Upper lobe of right lung (tissue), 1 donor: Measurements from ENCODE around the gene RAB8B. TPM values are rescaled to one million over a fixed set of nuclear protein-coding genes. Genes with fewer than 3 reads are reported as not detected.

Experiments
- ATAC-seq: fragments of 200-7000 bp; cut with Tn5 transposase; one replicate; pipeline ENCODE4 v1.9.1; 2020; ENCODE audit warnings: mild to moderate bottlenecking, moderate library complexity
- DNase-seq: peaks from one replicate; pipeline ENCODE4 v3.0.0-alpha.2; 2020
- H3K27ac ChIP-seq: fragments of 200-600 bp; one replicate; pipeline ENCODE4 v1.8.0; 2022
- H3K27me3 ChIP-seq: fragments of 200-600 bp; one replicate; pipeline ENCODE4 v1.8.0; 2022; ENCODE audit warnings: mild to moderate bottlenecking
- H3K36me3 ChIP-seq: fragments of 200-600 bp; one replicate; pipeline ENCODE4 v1.8.0; 2022
- H3K4me1 ChIP-seq: fragments of 200-600 bp; one replicate; pipeline ENCODE4 v1.8.0; 2022
- H3K4me3 ChIP-seq: fragments of 200-600 bp; one replicate; pipeline ENCODE4 v1.8.0; 2022; ENCODE audit warnings: mild to moderate bottlenecking
- H3K9me3 ChIP-seq: fragments of 200-600 bp; one replicate; pipeline ENCODE4 v1.8.0; 2022
- intact Hi-C: fragments of 100-400 bp; cut with DNase I; formaldehyde crosslinking; loops from one replicate; pipeline ENCODE4 v1.11.0; 2022
- total RNA-seq: library from RNA; stranded (reverse); fragmentation: NEBNext Ultra II Directional; extraction: Animal tissue kit (Norgen Biotek cat#: 25700); gene quantifications from one replicate; pipeline ENCODE4 v1.2.1, GENCODE V29; 2021
- TF ChIP-seq, protein P1 (sequence below): fragments of 200-600 bp; IDR thresholded peaks from one replicate; pipeline ENCODE4 v1.8.0; 2022; ENCODE audit warnings: antibody characterized with exemption
- donor health status: DM: no; HTN: yes; CAD: no; lungs with severe emphysema.

RAB8B gene
- total RNA-seq, 1 donor from 2014 or later, result 54.5 TPM

GRCh38 chr15:63246691-63247469, 57.5 kb downstream of the RAB8B start:
- Histone ChIP-seq H3K4me3 (no peak overlapping the region), H3K4me1 (peaks cover 42% of the 10 kb centered on the region), H3K27me3 (no peaks in the 10 kb centered on the region), H3K36me3 (peaks cover 16% of the 10 kb centered on the region), H3K9me3 (no peaks in the 10 kb centered on the region), H3K27ac (peak overlapping the region; percentile 32)
- ATAC-seq (peak; percentile 95), DNase-seq (no peak)
- intact Hi-C loops, result no loop called here
- TF ChIP-seq, protein P1, sequence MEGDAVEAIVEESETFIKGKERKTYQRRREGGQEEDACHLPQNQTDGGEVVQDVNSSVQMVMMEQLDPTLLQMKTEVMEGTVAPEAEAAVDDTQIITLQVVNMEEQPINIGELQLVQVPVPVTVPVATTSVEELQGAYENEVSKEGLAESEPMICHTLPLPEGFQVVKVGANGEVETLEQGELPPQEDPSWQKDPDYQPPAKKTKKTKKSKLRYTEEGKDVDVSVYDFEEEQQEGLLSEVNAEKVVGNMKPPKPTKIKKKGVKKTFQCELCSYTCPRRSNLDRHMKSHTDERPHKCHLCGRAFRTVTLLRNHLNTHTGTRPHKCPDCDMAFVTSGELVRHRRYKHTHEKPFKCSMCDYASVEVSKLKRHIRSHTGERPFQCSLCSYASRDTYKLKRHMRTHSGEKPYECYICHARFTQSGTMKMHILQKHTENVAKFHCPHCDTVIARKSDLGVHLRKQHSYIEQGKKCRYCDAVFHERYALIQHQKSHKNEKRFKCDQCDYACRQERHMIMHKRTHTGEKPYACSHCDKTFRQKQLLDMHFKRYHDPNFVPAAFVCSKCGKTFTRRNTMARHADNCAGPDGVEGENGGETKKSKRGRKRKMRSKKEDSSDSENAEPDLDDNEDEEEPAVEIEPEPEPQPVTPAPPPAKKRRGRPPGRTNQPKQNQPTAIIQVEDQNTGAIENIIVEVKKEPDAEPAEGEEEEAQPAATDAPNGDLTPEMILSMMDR, result no peak

GRCh38 chr15:63250312-63250965, 61.0 kb downstream of the RAB8B start:
- no peak for ATAC-seq
- peaks cover 23% of the 10 kb centered on the region for H3K36me3 ChIP-seq
- no peak for DNase-seq
- H3K27me3 ChIP-seq, result no peaks in the 10 kb centered on the region
- H3K9me3 ChIP-seq, result no peaks in the 10 kb centered on the region
- intact Hi-C loops, result no loop called here
- H3K4me1 ChIP-seq, result peaks cover 21% of the 10 kb centered on the region
- no peak overlapping the region for H3K27ac ChIP-seq
- no peak overlapping the region for H3K4me3 ChIP-seq
- TF ChIP-seq, protein P1, result no peak

GRCh38 chr15:63251701-63252100, 62.3 kb downstream of the RAB8B start:
- no peaks in the 10 kb centered on the region for H3K9me3 ChIP-seq
- no peaks in the 10 kb centered on the region for H3K27me3 ChIP-seq
- H3K36me3 ChIP-seq, result peaks cover 35% of the 10 kb centered on the region
- no peak overlapping the region for H3K27ac ChIP-seq
- no peak overlapping the region for H3K4me3 ChIP-seq
- DNase-seq (no peak), ATAC-seq (no peak)
- intact Hi-C loops, result no loop called here
- TF ChIP-seq, protein P1, result no peak
- H3K4me1 ChIP-seq, result peaks cover 21% of the 10 kb centered on the region

GRCh38 chr15:63252292-63252691, 62.9 kb downstream of the RAB8B start:
- ATAC-seq, result no peak

GRCh38 chr15:63254991-63255390, 65.6 kb downstream of the RAB8B start:
- Histone ChIP-seq H3K36me3 (peaks cover 50% of the 10 kb centered on the region), H3K27ac (no peak overlapping the region), H3K9me3 (no peaks in the 10 kb centered on the region), H3K4me1 (peaks cover 16% of the 10 kb centered on the region), H3K27me3 (no peaks in the 10 kb centered on the region), H3K4me3 (no peak overlapping the region)
- no peak for DNase-seq
- ATAC-seq, result no peak
- intact Hi-C loops, result no loop called here
- TF ChIP-seq, protein P1, result no peak

More at GRCh38 chr15:63252292-63252691, 62.9 kb downstream of the RAB8B start:
- Histone ChIP-seq H3K4me1 (peaks cover 24% of the 10 kb centered on the region), H3K9me3 (no peaks in the 10 kb centered on the region), H3K27ac (no peak overlapping the region), H3K4me3 (no peak overlapping the region), H3K36me3 (peaks cover 41% of the 10 kb centered on the region), H3K27me3 (no peaks in the 10 kb centered on the region)
- intact Hi-C loops, result no loop called here
- no peak for DNase-seq
- TF ChIP-seq, protein P1, result no peak
